Gastroesophageal sphincter (tissue), 3 donors: Measurements from ENCODE around the gene SLC25A44.

Experiments used
- CTCF ChIP-seq, 4 experiments: fragments of 200-600 bp in 2 of 4; fragments of 450-650 bp in 2 of 4; sonication (generic) in 1 of 4; IDR thresholded peaks; one replicate each; pipeline ENCODE4 v1.5.1; 2017 to 2019; ENCODE audit warnings: antibody characterized with exemption in 4 of 4, mild to moderate bottlenecking in 2 of 4, moderate library complexity in 2 of 4
- EP300 ChIP-seq: sonication (generic); formaldehyde crosslinking; IDR thresholded peaks from one replicate; pipeline ENCODE4 v1.6.1; 2017; ENCODE audit warnings: antibody characterized with exemption, mild to moderate bottlenecking
- POLR2A ChIP-seq, 2 donors: fragments of 450-650 bp; IDR thresholded peaks; one replicate each; pipeline ENCODE4 v1.6.1; 2017; ENCODE audit warnings: antibody characterized with exemption in 2 of 2, mild to moderate bottlenecking in 2 of 2, moderate library complexity in 1 of 2
- POLR2AphosphoS5 ChIP-seq: sonication (generic); formaldehyde crosslinking; IDR thresholded peaks from one replicate; pipeline ENCODE4 v1.6.1; 2017; ENCODE audit warnings: antibody characterized with exemption

- TF ChIP-seq POLR2A (IDR thresholded peaks at IDR 0.05) = no peak
- TF ChIP-seq CTCF (IDR thresholded peaks at IDR 0.05) = no peak
- no peak for TF ChIP-seq POLR2AphosphoS5
- no peak for TF ChIP-seq EP300
Measured at GRCh38 chr1:156204686-156205085, 10.8 kb downstream of the SLC25A44 start.
